Measurements from ENCODE around the gene TRPV5.

Gene TRPV5

DNA sequence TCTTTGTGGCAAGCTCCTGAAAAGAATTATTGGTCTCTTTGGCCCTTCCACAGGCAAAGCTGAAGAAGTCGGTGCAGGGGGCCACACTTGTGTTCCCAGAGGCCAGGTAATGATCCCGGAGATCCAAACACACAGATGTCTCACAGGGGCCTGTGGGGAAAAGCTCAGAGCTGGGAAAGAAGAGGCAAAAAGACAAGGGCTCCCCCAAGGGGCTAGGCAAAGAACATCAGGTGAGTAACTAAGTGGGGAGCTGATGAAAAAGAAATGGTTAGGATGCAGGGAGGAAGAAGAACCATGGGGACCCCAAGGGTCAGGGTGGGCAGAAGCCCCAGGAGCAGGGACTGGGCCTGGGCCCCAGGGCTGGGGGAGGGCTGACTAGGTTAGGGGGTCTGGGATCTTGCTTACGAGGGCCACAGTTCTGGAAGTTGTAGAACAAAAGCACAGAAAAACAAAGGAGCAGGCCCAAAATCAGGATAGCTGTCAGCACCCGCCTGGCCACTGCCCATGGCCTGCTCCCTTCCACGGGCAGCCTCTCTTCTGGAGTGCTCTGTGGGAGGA lies 27.5 kb upstream of the TRPV5 start:
- no peaks in the 10 kb centered on the region for H4K20me1 ChIP-seq
- H3K4me3 ChIP-seq: no peak overlapping the region
- no peak overlapping the region for H3K9ac ChIP-seq
- no peak overlapping the region for H3K27ac ChIP-seq
- H3K4me1 ChIP-seq: peaks cover 11% of the 10 kb centered on the region
- no peak for TF ChIP-seq Cebpa-rat (IDR thresholded peaks at IDR 0.05)
- no peaks in the 10 kb centered on the region for H3K27me3 ChIP-seq
- peaks cover 24% of the 10 kb centered on the region for H3K9me3 ChIP-seq
- 0 out of 2 replicates have a peak, but pooled peaks cover under 1% of the 10 kb centered on the region for H3K36me3 ChIP-seq
- H3K4me2 ChIP-seq: no peak overlapping the region

DNA sequence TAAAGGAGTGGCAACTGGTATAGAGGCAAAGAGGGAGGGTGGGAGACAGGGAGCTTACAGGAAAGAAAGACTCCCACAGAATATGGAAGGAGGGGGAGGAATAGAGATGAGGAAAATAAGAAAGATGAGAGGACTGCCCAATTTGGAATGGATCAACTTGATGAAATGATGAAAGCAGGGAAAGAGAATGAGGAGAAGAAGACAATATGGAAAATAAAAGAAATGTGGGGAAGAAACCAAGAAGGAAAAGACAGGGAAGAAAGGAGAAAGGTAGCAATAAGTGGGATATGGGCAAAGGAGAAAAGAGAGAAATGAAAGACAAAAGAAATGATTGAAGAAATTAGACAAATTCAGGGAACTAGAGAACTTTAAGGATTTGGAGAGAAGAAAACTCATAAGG lies 25.7 kb upstream of the TRPV5 start:
- no peak overlapping the region for H3K4me3 ChIP-seq
- no peaks in the 10 kb centered on the region for H4K20me1 ChIP-seq
- no peak overlapping the region for H3K9ac ChIP-seq
- H3K36me3 ChIP-seq: 0 out of 2 replicates have a peak, but pooled peaks cover 5% of the 10 kb centered on the region
- no peak for TF ChIP-seq Cebpa-rat (IDR thresholded peaks at IDR 0.05)
- H3K27me3 ChIP-seq: no peaks in the 10 kb centered on the region
- H3K4me1 ChIP-seq: peaks cover 11% of the 10 kb centered on the region
- H3K4me2 ChIP-seq: no peak overlapping the region
- no peak overlapping the region for H3K27ac ChIP-seq
- peaks cover 40% of the 10 kb centered on the region for H3K9me3 ChIP-seq

DNA sequence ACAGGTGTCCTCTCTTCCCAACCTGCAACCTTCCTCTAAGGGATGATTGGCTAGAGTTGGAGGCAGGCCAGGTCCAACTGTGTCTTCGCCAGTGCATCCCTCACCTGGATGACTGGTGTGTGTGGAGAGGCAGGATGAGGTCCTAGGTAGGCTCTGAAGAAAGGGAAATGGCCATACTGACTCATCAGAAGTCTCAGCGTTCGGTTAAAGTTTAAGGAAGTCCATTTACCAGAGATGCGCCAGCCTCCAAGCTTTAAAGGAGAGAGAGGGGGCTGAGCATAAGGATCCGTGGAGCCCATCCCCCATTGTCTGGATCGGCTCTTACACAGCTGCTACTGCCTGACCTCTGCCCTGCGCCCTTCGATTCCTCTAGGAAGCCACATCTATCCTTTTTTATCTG lies 24.2 kb upstream of the TRPV5 start:
- TF ChIP-seq Cebpa-rat (IDR thresholded peaks at IDR 0.05): no peak
- H3K9ac ChIP-seq: no peak overlapping the region
- H3K36me3 ChIP-seq: 0 out of 2 replicates have a peak, but pooled peaks cover 5% of the 10 kb centered on the region
- H4K20me1 ChIP-seq: no peaks in the 10 kb centered on the region
- H3K4me2 ChIP-seq: no peak overlapping the region
- no peak overlapping the region for H3K4me3 ChIP-seq
- H3K27ac ChIP-seq: no peak overlapping the region
- peaks cover 54% of the 10 kb centered on the region for H3K9me3 ChIP-seq
- peaks cover 23% of the 10 kb centered on the region for H3K4me1 ChIP-seq
- H3K27me3 ChIP-seq: no peaks in the 10 kb centered on the region

DNA sequence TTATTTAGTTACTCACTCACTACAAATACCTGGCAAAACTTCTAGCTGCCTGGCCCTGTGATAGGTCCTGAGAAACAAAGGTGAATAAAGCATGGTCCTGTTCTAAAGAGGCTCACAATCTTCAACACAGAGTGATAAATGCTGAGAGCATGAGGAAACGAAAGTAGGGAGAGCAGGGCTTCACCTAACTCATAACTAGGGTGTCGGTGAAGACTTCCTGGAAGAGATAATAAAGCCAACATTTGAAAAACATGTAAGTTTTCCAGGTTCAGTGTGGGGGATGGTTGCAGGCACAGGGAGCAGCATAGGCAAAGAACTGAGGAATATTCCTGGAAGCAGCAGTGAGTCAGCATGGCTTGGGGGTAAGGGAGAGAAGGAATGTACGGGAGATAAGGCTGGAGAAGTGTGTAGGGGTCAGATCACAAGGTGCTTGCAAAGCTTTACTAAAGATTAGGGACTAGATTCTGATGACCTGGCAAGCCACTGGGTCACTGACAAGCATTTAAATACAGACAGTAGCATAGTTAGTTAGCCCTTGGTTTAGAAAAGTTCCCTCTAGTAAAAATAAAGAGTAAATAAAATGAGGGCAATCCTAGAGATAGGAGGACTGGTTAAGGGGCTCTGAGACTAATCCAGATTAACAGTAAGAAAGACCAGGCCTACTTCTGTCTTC lies 23.5 kb upstream of the TRPV5 start:
- H3K4me2 ChIP-seq: no peak overlapping the region
- no peak overlapping the region for H3K4me3 ChIP-seq
- H3K36me3 ChIP-seq: 0 out of 2 replicates have a peak, but pooled peaks cover 5% of the 10 kb centered on the region
- no peaks in the 10 kb centered on the region for H4K20me1 ChIP-seq
- no peaks in the 10 kb centered on the region for H3K27me3 ChIP-seq
- H3K27ac ChIP-seq: no peak overlapping the region
- H3K9ac ChIP-seq: no peak overlapping the region
- H3K4me1 ChIP-seq: peaks cover 24% of the 10 kb centered on the region
- peaks cover 54% of the 10 kb centered on the region for H3K9me3 ChIP-seq
- no peak for TF ChIP-seq Cebpa-rat (IDR thresholded peaks at IDR 0.05)

DNA sequence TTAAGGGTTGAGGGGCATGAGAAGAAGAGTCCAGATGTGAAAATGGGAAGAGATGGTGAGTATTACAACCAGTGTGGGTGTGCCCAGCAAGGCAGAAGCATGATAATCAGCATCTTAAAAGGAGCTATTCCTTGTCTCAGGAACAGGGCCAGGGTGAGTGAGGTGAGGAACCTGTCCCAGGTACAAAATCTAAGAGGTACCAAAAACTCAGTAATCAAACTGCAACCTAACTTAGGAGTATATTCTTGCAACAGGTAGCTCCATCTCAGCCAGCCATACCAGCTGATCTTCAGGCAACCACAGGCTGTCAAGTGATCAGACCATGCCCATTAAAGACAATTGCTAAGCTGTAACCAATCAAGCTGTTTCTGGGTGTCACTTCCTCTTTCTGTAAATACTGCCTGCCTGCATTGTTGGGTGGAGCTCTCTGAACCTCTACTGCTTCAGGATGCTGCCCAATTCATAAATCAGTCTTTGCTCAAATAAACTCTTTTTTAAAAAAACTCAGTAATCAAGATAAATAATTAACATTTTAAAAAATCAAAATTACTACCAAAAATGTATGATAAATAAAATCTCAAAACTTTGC lies 21.2 kb upstream of the TRPV5 start:
- no peaks in the 10 kb centered on the region for H3K27me3 ChIP-seq
- H4K20me1 ChIP-seq: no peaks in the 10 kb centered on the region
- no peak overlapping the region for H3K9ac ChIP-seq
- H3K4me1 ChIP-seq: peaks cover 41% of the 10 kb centered on the region
- H3K4me2 ChIP-seq: no peak overlapping the region
- H3K9me3 ChIP-seq: peaks cover 54% of the 10 kb centered on the region
- no peak overlapping the region for H3K27ac ChIP-seq
- no peak overlapping the region for H3K4me3 ChIP-seq
- H3K36me3 ChIP-seq: 0 out of 2 replicates have a peak, but pooled peaks cover 5% of the 10 kb centered on the region
- TF ChIP-seq Cebpa-rat (IDR thresholded peaks at IDR 0.05): no peak

DNA sequence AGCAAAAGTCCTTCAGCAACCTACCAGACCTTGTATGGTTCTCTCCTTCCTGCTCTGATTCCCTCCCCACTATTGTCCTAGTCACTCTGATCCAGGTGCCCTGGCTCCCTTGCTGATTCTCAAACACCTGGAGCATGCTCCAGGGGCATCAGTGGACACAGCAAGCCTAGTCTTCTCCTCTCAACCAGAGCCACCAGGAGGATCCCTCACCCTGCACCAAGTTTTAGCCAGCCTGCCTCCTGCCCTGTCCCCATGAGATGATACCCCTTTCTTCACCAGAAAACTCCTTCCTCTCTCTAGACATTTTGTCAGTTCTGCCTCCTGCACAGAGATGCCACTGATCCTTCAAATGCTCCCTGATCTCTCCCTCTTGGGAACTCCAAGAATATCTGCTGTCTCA lies 16.7 kb upstream of the TRPV5 start:
- Histone ChIP-seq H4K20me1 (no peaks in the 10 kb centered on the region), H3K4me2 (peak overlapping the region; percentile 85), H3K4me1 (peaks cover 80% of the 10 kb centered on the region), H3K4me3 (peak overlapping the region; percentile 30; the same call in 1 of the 2 replicates), H3K9me3 (peaks cover 23% of the 10 kb centered on the region), H3K27ac (peak overlapping the region; percentile 61; the same call in 1 of the 2 replicates), H3K36me3 (no peaks in the 10 kb centered on the region), H3K27me3 (no peaks in the 10 kb centered on the region), H3K9ac (no peak overlapping the region)
- no peak for TF ChIP-seq Cebpa-rat (IDR thresholded peaks at IDR 0.05)

DNA sequence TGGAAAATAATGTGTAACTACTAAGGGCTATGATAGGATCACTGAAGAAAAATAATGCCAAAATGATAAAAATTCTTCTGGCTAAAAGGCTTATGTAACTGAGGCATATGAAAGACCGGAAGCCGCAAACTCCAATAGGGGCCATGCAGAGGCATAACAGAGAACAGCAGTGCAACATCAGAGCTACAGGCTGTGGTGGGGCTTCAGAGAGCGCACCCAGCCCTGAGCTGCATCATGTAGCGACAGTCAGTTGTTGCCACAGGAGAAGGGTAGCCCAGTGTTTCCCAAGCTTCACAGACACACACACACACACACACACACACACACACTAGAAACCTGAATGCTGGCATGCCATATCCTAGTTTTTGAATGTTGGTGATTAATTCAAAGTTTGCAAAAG lies 15.1 kb upstream of the TRPV5 start:
- Histone ChIP-seq H3K4me2 (peak overlapping the region; percentile 85), H3K36me3 (no peaks in the 10 kb centered on the region), H3K27ac (peak overlapping the region; percentile 18; the same call in 1 of the 2 replicates), H3K9ac (no peak overlapping the region), H3K4me3 (no peak overlapping the region), H3K9me3 (peaks cover 8% of the 10 kb centered on the region), H3K27me3 (no peaks in the 10 kb centered on the region), H3K4me1 (peaks cover 83% of the 10 kb centered on the region), H4K20me1 (no peaks in the 10 kb centered on the region)
- no peak for TF ChIP-seq Cebpa-rat (IDR thresholded peaks at IDR 0.05)

DNA sequence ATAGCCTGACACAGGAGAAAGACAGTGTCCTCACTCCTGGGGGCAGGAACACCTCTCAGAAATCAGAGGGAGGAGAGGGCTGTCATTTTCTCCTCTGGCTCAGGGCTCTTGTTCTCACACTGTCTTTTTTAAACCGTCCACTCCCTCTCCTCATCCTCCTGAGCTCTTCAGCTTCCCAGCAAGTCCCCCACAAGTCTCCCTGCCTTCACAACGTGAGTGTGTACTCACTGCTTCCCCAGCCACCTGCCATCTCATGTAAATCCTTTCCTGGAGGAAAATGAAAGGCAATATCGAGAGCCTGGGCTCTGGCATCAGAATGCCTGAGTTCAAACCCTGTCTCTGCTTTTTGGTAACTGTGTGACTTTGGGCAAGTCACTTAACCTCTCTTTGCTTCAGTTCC lies 11.5 kb upstream of the TRPV5 start:
- no peak for TF ChIP-seq Cebpa-rat (IDR thresholded peaks at IDR 0.05)
- H3K9me3 ChIP-seq: 0 out of 2 replicates have a peak, but pooled peaks cover 6% of the 10 kb centered on the region
- H3K27ac ChIP-seq: no peak overlapping the region; the same call in 1 of the 2 replicates
- H3K4me2 ChIP-seq: no peak overlapping the region
- no peaks in the 10 kb centered on the region for H3K36me3 ChIP-seq
- no peak overlapping the region for H3K4me3 ChIP-seq
- H3K9ac ChIP-seq: peak overlapping the region; percentile 9; the same call in 1 of the 2 replicates
- H3K4me1 ChIP-seq: peaks cover 53% of the 10 kb centered on the region
- H3K27me3 ChIP-seq: no peaks in the 10 kb centered on the region
- no peaks in the 10 kb centered on the region for H4K20me1 ChIP-seq

DNA sequence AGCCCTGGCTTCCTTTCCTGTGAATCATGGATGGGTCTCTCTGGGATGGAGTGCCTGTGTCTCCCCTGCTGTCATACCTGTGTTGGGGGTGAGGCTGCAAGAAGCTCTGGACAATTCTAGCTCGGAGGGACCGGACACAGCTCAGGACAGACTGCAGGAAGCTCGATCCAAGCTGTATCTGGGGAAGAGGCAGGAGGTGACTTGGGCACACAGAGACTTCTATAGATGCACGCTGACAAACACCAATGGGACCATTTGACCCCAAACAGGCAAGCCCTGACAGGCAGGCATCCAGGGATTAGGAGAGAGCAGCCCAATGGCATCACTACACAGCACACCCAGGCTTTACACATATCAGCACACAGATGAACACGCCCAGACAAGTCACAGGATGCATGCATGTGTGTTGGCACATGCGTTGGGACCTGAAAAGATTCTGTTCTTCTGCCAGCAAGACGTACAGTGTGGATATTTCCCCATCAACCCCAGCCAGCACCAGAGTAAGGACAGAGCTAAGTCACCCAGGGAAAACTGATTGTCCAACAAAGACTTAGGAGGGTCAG lies 10.2 kb upstream of the TRPV5 start:
- no peak overlapping the region for H3K9ac ChIP-seq
- no peaks in the 10 kb centered on the region for H3K36me3 ChIP-seq
- H4K20me1 ChIP-seq: no peaks in the 10 kb centered on the region
- H3K4me2 ChIP-seq: no peak overlapping the region
- no peak for TF ChIP-seq Cebpa-rat (IDR thresholded peaks at IDR 0.05)
- no peak overlapping the region for H3K4me3 ChIP-seq
- no peaks in the 10 kb centered on the region for H3K27me3 ChIP-seq
- H3K27ac ChIP-seq: no peak overlapping the region
- 0 out of 2 replicates have a peak, but pooled peaks cover 6% of the 10 kb centered on the region for H3K9me3 ChIP-seq
- peaks cover 42% of the 10 kb centered on the region for H3K4me1 ChIP-seq

DNA sequence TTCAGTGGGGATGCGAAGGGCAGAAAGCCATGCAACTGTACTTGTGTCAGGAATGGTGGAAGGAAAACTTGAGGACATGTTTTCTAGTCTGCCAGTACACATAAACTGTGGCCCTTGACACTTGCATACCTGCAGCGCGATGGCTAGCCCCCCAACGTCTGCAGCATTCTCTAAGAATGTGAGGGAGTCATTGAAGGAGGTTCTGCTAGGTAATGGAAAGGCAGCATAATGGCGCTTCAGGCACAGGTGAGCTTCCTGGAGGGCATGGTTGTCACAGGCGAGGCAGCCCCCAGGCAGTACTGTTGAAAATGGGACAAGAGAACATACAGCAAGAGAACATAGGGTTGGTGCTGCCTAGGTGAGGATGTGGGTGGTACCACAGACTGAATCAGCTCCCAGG lies 9.2 kb upstream of the TRPV5 start:
- Histone ChIP-seq H3K9me3 (0 out of 2 replicates have a peak, but pooled peaks cover 6% of the 10 kb centered on the region), H3K36me3 (no peaks in the 10 kb centered on the region), H3K27me3 (no peaks in the 10 kb centered on the region), H3K4me2 (no peak overlapping the region), H3K27ac (no peak overlapping the region), H4K20me1 (no peaks in the 10 kb centered on the region), H3K4me1 (peaks cover 32% of the 10 kb centered on the region), H3K4me3 (no peak overlapping the region), H3K9ac (no peak overlapping the region)
- no peak for TF ChIP-seq Cebpa-rat (IDR thresholded peaks at IDR 0.05)

All from BLaER1 (cell line).